K562 (cell line): Measurements from ENCODE around the gene DENND2A. TPM values are rescaled to one million over a fixed set of nuclear protein-coding genes. Genes with fewer than 3 reads are reported as not detected.

Experiments
- AFF4 ChIP-seq: sonication (generic); formaldehyde crosslinking; IDR thresholded peaks from 2 replicates; pipeline ENCODE4 v1.8.0; 2023; ENCODE audit warnings: mild to moderate bottlenecking, missing genetic modification reagents
- ATF6 ChIP-seq: sonication (generic); formaldehyde crosslinking; IDR thresholded peaks from 2 replicates; pipeline ENCODE4 v1.4.0; 2020; ENCODE audit warnings: mild to moderate bottlenecking, missing genetic modification reagents
- CBX3 ChIP-seq, 2 experiments: IDR thresholded peaks; 1 replicate in 1 of 2; 2 replicates in 1 of 2; pipeline ENCODE4 v1.6.1; 2012; ENCODE audit warnings: inconsistent platforms in 2 of 2, low read length in 2 of 2, borderline replicate concordance in 1 of 2, control low read depth in 1 of 2
- ETS2 ChIP-seq: IDR thresholded peaks from 2 replicates; pipeline ENCODE4 v1.6.1; 2016; ENCODE audit warnings: borderline replicate concordance, missing genetic modification characterization, mild to moderate bottlenecking, moderate library complexity, missing compliant biosample characterization; ENCODE audit not compliant: poor library complexity, severe bottlenecking
- EZH2 ChIP-seq: IDR thresholded peaks from 2 replicates; pipeline ENCODE4 v1.6.1; 2012; ENCODE audit warnings: low read depth, mild to moderate bottlenecking, inconsistent platforms, low read length, borderline replicate concordance
- GABPB1 ChIP-seq: sonication (generic); formaldehyde crosslinking; IDR thresholded peaks from 2 replicates; pipeline ENCODE4 v1.8.0; 2022; ENCODE audit warnings: mild to moderate bottlenecking, missing genetic modification reagents
- HDAC8 ChIP-seq: fragments of 450-650 bp; IDR thresholded peaks from 2 replicates; pipeline ENCODE4 v1.6.1; 2016; ENCODE audit warnings: mild to moderate bottlenecking, missing genetic modification characterization, moderate library complexity, missing compliant biosample characterization
- HLTF ChIP-seq: fragments of 450-650 bp; IDR thresholded peaks from 2 replicates; pipeline ENCODE4 v1.6.1; 2016
- NFATC3 ChIP-seq: fragments of 450-650 bp; IDR thresholded peaks from 2 replicates; pipeline ENCODE4 v1.6.1; 2017; ENCODE audit warnings: mild to moderate bottlenecking
- SMARCE1 ChIP-seq: fragments of 450-650 bp; IDR thresholded peaks from 2 replicates; pipeline ENCODE4 v1.7.1; 2016; ENCODE audit warnings: mild to moderate bottlenecking
- SUPT5H ChIP-seq: fragments of 450-650 bp; IDR thresholded peaks from 2 replicates; pipeline ENCODE4 v1.6.1; 2016
- TAL1 ChIP-seq: fragments of 450-650 bp; IDR thresholded peaks from 2 replicates; pipeline ENCODE4 v1.6.1; 2016; ENCODE audit warnings: mild to moderate bottlenecking
- YBX1 ChIP-seq: fragments of 450-650 bp; IDR thresholded peaks from 2 replicates; pipeline ENCODE4 v1.7.1; 2016; ENCODE audit warnings: mild to moderate bottlenecking
- ZC3H4 ChIP-seq: sonication (generic); formaldehyde crosslinking; IDR thresholded peaks from 2 replicates; pipeline ENCODE4 v1.9.0; 2021; ENCODE audit warnings: missing genetic modification reagents, borderline replicate concordance
- ZFPM2 ChIP-seq: fragments of 250-450 bp; sonication (Bioruptor Pico); IDR thresholded peaks from 2 replicates; pipeline ENCODE4 v1.5.1; 2022; ENCODE audit warnings: mild to moderate bottlenecking
- ZNF121 ChIP-seq: sonication (generic); formaldehyde crosslinking; conservative IDR thresholded peaks from 2 replicates; pipeline ENCODE4 v1.8.0; 2022; ENCODE audit warnings: missing genetic modification reagents
- ZNF212 ChIP-seq: fragments of 450-650 bp; formaldehyde crosslinking; IDR thresholded peaks from 2 replicates; pipeline ENCODE4 v1.4.0; 2020; ENCODE audit warnings: mild to moderate bottlenecking
- ZNF584 ChIP-seq: fragments of 200-800 bp; sonication (Bioruptor generic); IDR thresholded peaks from 2 replicates; pipeline ENCODE4 v1.6.1; 2016; ENCODE audit warnings: low read depth, mild to moderate bottlenecking, missing genetic modification characterization, missing compliant biosample characterization
- ZNF644 ChIP-seq: fragments of 200-800 bp; sonication (Bioruptor generic); IDR thresholded peaks from 2 replicates; pipeline ENCODE4 v1.6.1; 2016; ENCODE audit warnings: low read depth, missing genetic modification characterization, missing compliant biosample characterization
- ZNF695 ChIP-seq: fragments of 450-650 bp; formaldehyde crosslinking; IDR thresholded peaks from 2 replicates; pipeline ENCODE4 v1.4.0; 2020; ENCODE audit warnings: mild to moderate bottlenecking, moderate library complexity
- ZNF830 ChIP-seq: fragments of 250-450 bp; sonication (Bioruptor Pico); IDR thresholded peaks from 2 replicates; pipeline ENCODE4 v1.5.0; 2021; ENCODE audit warnings: mild to moderate bottlenecking
- ZSCAN32 ChIP-seq: fragments of 450-650 bp; formaldehyde crosslinking; IDR thresholded peaks from 2 replicates; pipeline ENCODE4 v1.4.0; 2020; ENCODE audit warnings: mild to moderate bottlenecking, moderate library complexity
- polyA plus RNA-seq, 8 experiments: library from polyadenylated mRNA; depleted of rRNA in 4 of 8; stranded (reverse) in 5 of 8; unstranded in 3 of 8; fragments of >200 nt; fragmentation: Nextera tagmentation in 2 of 8; fragmentation: Illumina TruSeq in 1 of 8; extraction: Ambion mirVana in 2 of 8; extraction: Trizol in 1 of 8; gene quantifications; 2 replicates each; pipeline versions ENCODE4 v1.2.1 to v1.2.3, GENCODE V29; 2011 to 2014; ENCODE audit warnings: inconsistent platforms in 1 of 8, missing spikeins in 1 of 8
- total RNA-seq, 7 experiments: library from RNA; depleted of rRNA in 6 of 7; stranded (reverse); fragments of >200 nt in 6 of 7; fragmentation: Illumina TruSeq in 2 of 7; extraction: Trizol in 2 of 7; gene quantifications; 2 replicates each; pipeline versions ENCODE4 v1.2.1 to v1.2.3, GENCODE V29; 2011 to 2021; ENCODE audit warnings: low replicate concordance in 1 of 7
- TF ChIP-seq, protein P1 (sequence below): sonication (generic); formaldehyde crosslinking; IDR thresholded peaks from 2 replicates; pipeline ENCODE4 v1.8.1; 2022; ENCODE audit warnings: missing genetic modification reagents

The DENND2A gene
- total and polyA plus RNA-seq, 9 of the 15 experiments (the other 6 are each of a cell fraction or from before 2014, with no cell fraction given) = not detected

- TF ChIP-seq HDAC8 (tag) (no peak), ZNF830 (no peak), ZNF212 (CRISPR knock-in tag) (no peak), AFF4 (CRISPR knock-in tag) (peak; percentile 67), NFATC3 (no peak), ETS2 (tag) (no peak), GABPB1 (peak; percentile 93), HLTF (no peak), ATF6 (CRISPR knock-in tag) (peak; percentile 95), CBX3 (IDR thresholded peaks at IDR 0.05; ENCODE audit: borderline replicate concordance in 1 of 2, low read length in 2 of 2) (peak in 1 of 2 experiments; percentile 85; a peak in 2 of 3 replicates), ZNF584 (no peak), ZFPM2 (CRISPR knock-in tag) (no peak), ZNF121 (CRISPR knock-in tag) (no peak), YBX1 (no peak), ZNF695 (no peak), ZNF644 (tag) (no peak), ZSCAN32 (CRISPR knock-in tag) (no peak), SUPT5H (peak; percentile 94), ZC3H4 (no peak), SMARCE1 (no peak), EZH2 (no peak), TAL1 (no peak)
- TF ChIP-seq, protein P1, sequence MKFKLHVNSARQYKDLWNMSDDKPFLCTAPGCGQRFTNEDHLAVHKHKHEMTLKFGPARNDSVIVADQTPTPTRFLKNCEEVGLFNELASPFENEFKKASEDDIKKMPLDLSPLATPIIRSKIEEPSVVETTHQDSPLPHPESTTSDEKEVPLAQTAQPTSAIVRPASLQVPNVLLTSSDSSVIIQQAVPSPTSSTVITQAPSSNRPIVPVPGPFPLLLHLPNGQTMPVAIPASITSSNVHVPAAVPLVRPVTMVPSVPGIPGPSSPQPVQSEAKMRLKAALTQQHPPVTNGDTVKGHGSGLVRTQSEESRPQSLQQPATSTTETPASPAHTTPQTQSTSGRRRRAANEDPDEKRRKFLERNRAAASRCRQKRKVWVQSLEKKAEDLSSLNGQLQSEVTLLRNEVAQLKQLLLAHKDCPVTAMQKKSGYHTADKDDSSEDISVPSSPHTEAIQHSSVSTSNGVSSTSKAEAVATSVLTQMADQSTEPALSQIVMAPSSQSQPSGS (CRISPR knock-in tag) = peak; percentile 21; the same call in 1 of the 2 replicates
Observed at GRCh38 chr7:140479062-140479738, 161.4 kb downstream of the DENND2A start, which contains the start of gene MKRN1 (continued).
